Measurements from ENCODE around the gene BRD2. TPM values are rescaled to one million over a fixed set of nuclear protein-coding genes. Genes with fewer than 3 reads are reported as not detected.

Gene BRD2
- total RNA-seq, 4 donors from 2014 or later: 62.5 to 108 (median 86.6) TPM

- DNase-seq (no peak), ATAC-seq (no peak)
- in situ Hi-C loops (cut with MboI; ENCODE audit: low sequenced_read_pairs in 4 of 4): loop anchor here in 2 of 4 donors (5.0 to 25.0 kb wide), 2 partner anchors 40 to 90 kb away; no protein-coding TSS in a partner anchor
- no peaks in the 10 kb centered on the region for H3K9me3 ChIP-seq
- peaks cover 6 to 90% of the 10 kb centered on the region in 2 donors for H3K36me3 ChIP-seq
- intact Hi-C loops (cut with DNase I; ENCODE audit: low total_unique reads): no loop called here
- no peak overlapping the region for H3K4me3 ChIP-seq
- H3K4me1 ChIP-seq: peaks cover 46 to 60% of the 10 kb centered on the region in 2 donors
- TF ChIP-seq CTCF (IDR thresholded peaks at IDR 0.05 in 4 of 5, conservative IDR thresholded peaks at IDR 0.05 in 1 of 5) (no peak), POLR2A (IDR thresholded peaks at IDR 0.05) (no peak)
- peak overlapping the region in 1 of 4 donors; percentile 38 for H3K27ac ChIP-seq
- H3K27me3 ChIP-seq: no peaks in the 10 kb centered on the region
Measured at GRCh38 chr6:32977272-32977952, 9.0 kb downstream of the BRD2 start.

GRCh38 chr6:32977953-32978324 lies 9.5 kb downstream of the BRD2 start:
- in situ Hi-C loops (cut with MboI; ENCODE audit: low sequenced_read_pairs in 4 of 4): loop anchor here in 2 of 4 donors (5.0 to 25.0 kb wide), 2 partner anchors 41 to 91 kb away; no protein-coding TSS in a partner anchor
- DNase-seq (no peak), ATAC-seq (no peak)
- H3K36me3 ChIP-seq: peaks cover 6 to 85% of the 10 kb centered on the region in 2 donors
- H3K27ac ChIP-seq: peak overlapping the region in 2 of 4 donors; percentile 33 to 38
- TF ChIP-seq POLR2A (IDR thresholded peaks at IDR 0.05): no peak
- TF ChIP-seq CTCF (IDR thresholded peaks at IDR 0.05 in 4 of 5, conservative IDR thresholded peaks at IDR 0.05 in 1 of 5): no peak
- H3K27me3 ChIP-seq: no peaks in the 10 kb centered on the region
- H3K9me3 ChIP-seq: no peaks in the 10 kb centered on the region
- intact Hi-C loops (cut with DNase I; ENCODE audit: low total_unique reads): no loop called here
- peaks cover 50 to 62% of the 10 kb centered on the region in 2 donors for H3K4me1 ChIP-seq
- H3K4me3 ChIP-seq: no peak overlapping the region

DNA sequence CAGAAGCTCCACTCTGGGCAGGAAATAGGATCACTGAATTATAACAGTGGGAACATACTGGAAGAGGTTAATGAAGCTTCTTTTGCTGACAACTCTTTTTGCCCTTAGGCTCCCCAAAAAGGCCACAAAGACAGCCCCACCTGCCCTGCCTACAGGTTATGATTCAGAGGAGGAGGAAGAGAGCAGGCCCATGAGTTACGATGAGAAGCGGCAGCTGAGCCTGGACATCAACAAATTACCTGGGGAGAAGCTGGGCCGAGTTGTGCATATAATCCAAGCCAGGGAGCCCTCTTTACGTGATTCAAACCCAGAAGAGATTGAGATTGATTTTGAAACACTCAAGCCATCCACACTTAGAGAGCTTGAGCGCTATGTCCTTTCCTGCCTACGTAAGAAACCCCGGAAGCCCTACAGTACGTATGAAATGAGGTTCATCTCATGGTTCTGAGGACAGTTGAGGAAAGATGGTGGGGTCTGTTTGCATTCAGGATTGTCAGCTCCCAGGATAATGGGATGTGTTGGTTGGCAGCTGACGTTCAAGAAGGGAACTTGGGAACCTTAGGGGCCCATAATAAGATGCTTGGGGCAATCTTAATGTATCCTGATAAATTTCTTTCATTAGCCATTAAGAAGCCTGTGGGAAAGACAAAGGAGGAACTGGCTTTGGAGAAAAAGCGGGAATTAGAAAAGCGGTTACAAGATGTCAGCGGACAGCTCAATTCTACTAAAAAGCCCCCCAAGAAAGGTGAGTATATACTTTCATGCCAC lies 11.5 kb downstream of the BRD2 start:
- H3K4me3 ChIP-seq: no peak overlapping the region
- H3K36me3 ChIP-seq: peaks cover 6 to 73% of the 10 kb centered on the region in 2 donors
- no peaks in the 10 kb centered on the region for H3K9me3 ChIP-seq
- TF ChIP-seq POLR2A (IDR thresholded peaks at IDR 0.05) (no peak), CTCF (IDR thresholded peaks at IDR 0.05 in 4 of 5, conservative IDR thresholded peaks at IDR 0.05 in 1 of 5) (no peak)
- no peaks in the 10 kb centered on the region for H3K27me3 ChIP-seq
- peaks cover 47 to 58% of the 10 kb centered on the region in 2 donors for H3K4me1 ChIP-seq
- in situ Hi-C loops (cut with MboI; ENCODE audit: low sequenced_read_pairs in 4 of 4) (loop anchor here in 3 of 4 donors (5.0 to 25.0 kb wide), 3 partner anchors 43 to 95 kb away; no protein-coding TSS in a partner anchor), intact Hi-C loops (cut with DNase I; ENCODE audit: low total_unique reads) (no loop called here)
- ATAC-seq: no peak
- H3K27ac ChIP-seq: peak overlapping the region in 2 of 4 donors; percentile 29 to 39
- no peak for DNase-seq

GRCh38 chr6:32980488-32981038 lies 12.2 kb downstream of the BRD2 start:
- Histone ChIP-seq H3K9me3 (no peaks in the 10 kb centered on the region), H3K27ac (peak overlapping the region in 3 of 4 donors; percentile 8 to 41 (median 12)), H3K4me3 (no peak overlapping the region), H3K36me3 (peaks cover 6 to 68% of the 10 kb centered on the region in 2 donors), H3K4me1 (peaks cover 40 to 52% of the 10 kb centered on the region in 2 donors), H3K27me3 (no peaks in the 10 kb centered on the region)
- ATAC-seq (no peak), DNase-seq (no peak)
- in situ Hi-C loops (cut with MboI; ENCODE audit: low sequenced_read_pairs in 4 of 4) (loop anchor here in 2 of 4 donors (10.0 to 25.0 kb wide), 2 partner anchors 93 to 96 kb away; no protein-coding TSS in a partner anchor), intact Hi-C loops (cut with DNase I; ENCODE audit: low total_unique reads) (no loop called here)
- TF ChIP-seq POLR2A (IDR thresholded peaks at IDR 0.05) (no peak), CTCF (IDR thresholded peaks at IDR 0.05 in 4 of 5, conservative IDR thresholded peaks at IDR 0.05 in 1 of 5) (no peak)
